ENCODE measurements around the gene POU2F1.

GRCh38 chr1:167202049-167202448 is 18.6 kb upstream of the POU2F1 start:
- TF ChIP-seq CTCF (IDR thresholded peaks at IDR 0.05) (no peak), POLR2A (IDR thresholded peaks at IDR 0.05) (no peak), EP300 (IDR thresholded peaks at IDR 0.05) (no peak)

Measured in ovary (tissue), 3 donors.